Amniotic stem cell (primary cell): Measurements from ENCODE around the gene ODAPH.
"Not testable (repeated sequence)": the region's sequence is repeated elsewhere in the genome, so short reads cannot be mapped to it uniquely, and the experiment has no call there.

Source experiments
- DNase-seq: peaks from one replicate; lab custom pipeline; 2025; lab: John Stamatoyannopoulos, UW

Gene ODAPH

GRCh38 chr4:75555294-75556164 lies at the start of gene ODAPH:
Gene ODAPH (plus strand): TSS chr4:75556066. CDS start chr4:75556083, 17 bp downstream.
- DNase-seq = no peak

- DNase-seq = not testable (repeated sequence)
Measured at GRCh38 chr4:75509592-75509991, 46.3 kb upstream of the ODAPH start.

GRCh38 chr4:75511841-75512240 lies 44.0 kb upstream of the ODAPH start:
- no peak for DNase-seq

GRCh38 chr4:75512386-75513211 lies 43.3 kb upstream of the ODAPH start:
- DNase-seq = no peak

- DNase-seq = no peak
Measured at GRCh38 chr4:75513526-75514130, 42.2 kb upstream of the ODAPH start.

- peak; percentile 97 for DNase-seq
Measured at GRCh38 chr4:75514131-75514948, 41.5 kb upstream of the ODAPH start, which contains the start of the genes RCHY1 and THAP6. Gene RCHY1 (minus strand): TSS chr4:75514403. CDS start chr4:75514286, 117 bp downstream. Gene THAP6 (plus strand): TSS chr4:75514473. CDS start chr4:75515453, 980 bp downstream.

- no peak for DNase-seq
Measured at GRCh38 chr4:75514949-75515612, 40.8 kb upstream of the ODAPH start.

GRCh38 chr4:75516144-75516543 lies 39.7 kb upstream of the ODAPH start:
- no peak for DNase-seq

- DNase-seq = not testable (repeated sequence)
Measured at GRCh38 chr4:75519452-75519851, 36.4 kb upstream of the ODAPH start.

- DNase-seq = no peak
Measured at GRCh38 chr4:75525086-75525485, 30.8 kb upstream of the ODAPH start.

- DNase-seq = no peak
Measured at GRCh38 chr4:75525910-75526309, 30.0 kb upstream of the ODAPH start.

GRCh38 chr4:75527482-75527881 lies 28.4 kb upstream of the ODAPH start:
- no peak for DNase-seq

- DNase-seq = no peak
Measured at GRCh38 chr4:75530556-75531322, 25.1 kb upstream of the ODAPH start.

- DNase-seq = not testable (repeated sequence)
Measured at GRCh38 chr4:75531536-75532143, 24.2 kb upstream of the ODAPH start.

- not testable (repeated sequence) for DNase-seq
Measured at GRCh38 chr4:75533339-75533887, 22.5 kb upstream of the ODAPH start.

- DNase-seq = not testable (repeated sequence)
Measured at GRCh38 chr4:75533926-75534325, 21.9 kb upstream of the ODAPH start.

GRCh38 chr4:75537308-75537707 lies 18.6 kb upstream of the ODAPH start:
- not testable (repeated sequence) for DNase-seq

GRCh38 chr4:75542824-75543223 lies 13.0 kb upstream of the ODAPH start:
- no peak for DNase-seq

- not testable (repeated sequence) for DNase-seq
Measured at GRCh38 chr4:75544220-75544619, 11.6 kb upstream of the ODAPH start.
